Stimulated activated CD4-positive, alpha-beta T cell treated with anti-CD3 and anti-CD28 coated beads, Interleukin-15, amount 100 ng/mL, for 1 hour (primary cell): ENCODE data around the gene IER3.

Experiments used
- DNase-seq, 2 donors: peaks; one replicate each; pipeline ENCODE4 v3.0.0-alpha.2; 2020; ENCODE audit warnings: low read depth in 1 of 2, low spot score in 1 of 2

Gene IER3

DNA sequence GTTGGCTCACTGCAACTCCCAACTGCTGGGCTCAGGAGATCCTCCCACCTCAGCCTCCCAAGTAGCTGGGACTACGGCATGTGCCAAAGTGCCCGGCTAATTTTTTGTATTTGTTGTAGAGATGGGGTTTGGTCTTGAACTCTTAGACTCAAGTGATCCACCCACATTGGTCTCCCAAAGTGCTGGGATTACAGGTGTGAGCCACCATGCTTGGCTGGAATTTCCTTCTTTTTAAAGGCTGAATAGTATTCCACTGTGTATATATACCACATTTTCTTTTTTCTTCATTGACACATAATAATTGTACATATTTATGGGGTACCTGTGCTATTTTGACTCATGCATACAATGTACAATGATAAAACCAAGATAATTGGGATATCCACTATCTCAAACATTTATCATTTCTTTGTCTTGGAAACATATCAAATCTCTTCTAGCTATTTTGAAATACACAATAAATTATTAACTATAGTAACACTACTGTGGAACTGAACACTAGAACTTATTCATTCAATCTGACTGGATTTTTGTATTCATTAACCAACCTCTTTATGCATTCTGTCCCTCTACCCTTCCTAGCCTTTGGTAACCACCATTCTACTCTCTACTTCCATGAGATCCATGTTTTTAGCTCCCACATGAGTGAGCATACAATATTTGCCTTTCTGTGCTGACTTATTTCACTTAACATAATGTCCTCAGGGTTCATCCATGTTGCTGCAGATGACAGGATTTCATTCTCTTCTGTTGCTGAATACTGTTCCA lies 35.1 kb downstream of the IER3 start:
- no peak for DNase-seq

DNA sequence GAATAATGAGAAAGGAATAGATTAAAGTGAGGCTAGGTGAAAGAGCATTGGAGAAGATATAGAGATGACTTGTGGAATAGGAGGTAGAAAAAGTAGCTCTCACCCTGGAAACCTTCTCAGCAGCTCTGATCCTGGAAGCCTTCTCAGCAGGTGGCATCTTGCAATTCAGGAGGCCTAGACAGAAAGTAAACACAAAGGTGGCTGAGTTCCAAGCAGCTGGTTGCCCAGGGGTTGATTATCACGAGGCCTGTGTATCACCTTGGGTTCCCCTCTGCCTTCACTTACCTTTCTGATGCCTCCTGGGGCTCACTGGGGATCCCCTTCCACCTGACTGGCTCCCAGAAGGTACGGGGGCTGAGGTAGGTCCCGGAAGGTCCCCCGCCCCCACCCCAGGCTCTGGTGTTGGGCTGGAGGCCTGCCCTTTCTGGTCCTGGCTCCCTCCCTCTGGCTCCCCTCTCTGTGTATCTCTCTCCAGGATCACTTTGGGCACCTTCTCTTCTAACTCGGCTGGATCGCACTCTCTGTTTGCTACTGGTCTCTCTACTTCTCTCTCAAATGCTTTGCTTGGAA lies 37.0 kb downstream of the IER3 start:
- DNase-seq, result no peak

GRCh38 chr6:30705620-30706019 lies 38.7 kb downstream of the IER3 start:
- no peak for DNase-seq

- DNase-seq, result no peak
Observed at GRCh38 chr6:30703821-30704220, 40.5 kb downstream of the IER3 start.

GRCh38 chr6:30703011-30703410 lies 41.3 kb downstream of the IER3 start:
- no peak for DNase-seq

GRCh38 chr6:30700340-30700739 lies 44.0 kb downstream of the IER3 start:
- DNase-seq, result no peak

DNA sequence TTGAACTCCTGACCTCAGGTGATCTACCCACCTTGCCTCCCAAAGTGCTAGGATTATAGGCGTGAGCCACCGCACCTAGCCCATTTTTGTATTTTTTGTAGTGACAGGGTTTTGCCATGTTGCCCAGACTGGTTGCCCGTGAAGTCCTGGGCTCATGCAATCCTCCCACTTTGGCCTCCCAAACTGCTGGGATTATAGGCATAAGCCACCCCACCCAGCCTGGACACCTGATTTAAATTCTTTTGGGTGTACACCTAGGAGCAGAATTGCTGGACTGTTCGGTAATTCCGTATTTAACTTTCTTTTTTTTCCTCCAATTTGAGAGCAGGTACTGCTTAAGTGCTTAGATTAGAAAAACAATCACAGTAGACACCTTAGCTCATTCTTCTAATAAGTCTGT lies 47.9 kb downstream of the IER3 start:
- DNase-seq, result no peak
